GM18868 (cell line): Measurements from ENCODE around the gene PMF1.
A peak's percentile ranks its signal among the peaks of the same experiment; 100 is the strongest.
"Not testable (repeated sequence)": the region's sequence is repeated elsewhere in the genome, so short reads cannot be mapped to it uniquely, and the experiment has no call there.

Experiments used
- ATAC-seq: cut with Tn5 transposase; IDR thresholded peaks from one replicate; pipeline ENCODE4 v1.9.1; 2021; ENCODE audit warnings: mild to moderate bottlenecking, moderate library complexity; ENCODE audit not compliant: unreplicated experiment

Gene PMF1

DNA sequence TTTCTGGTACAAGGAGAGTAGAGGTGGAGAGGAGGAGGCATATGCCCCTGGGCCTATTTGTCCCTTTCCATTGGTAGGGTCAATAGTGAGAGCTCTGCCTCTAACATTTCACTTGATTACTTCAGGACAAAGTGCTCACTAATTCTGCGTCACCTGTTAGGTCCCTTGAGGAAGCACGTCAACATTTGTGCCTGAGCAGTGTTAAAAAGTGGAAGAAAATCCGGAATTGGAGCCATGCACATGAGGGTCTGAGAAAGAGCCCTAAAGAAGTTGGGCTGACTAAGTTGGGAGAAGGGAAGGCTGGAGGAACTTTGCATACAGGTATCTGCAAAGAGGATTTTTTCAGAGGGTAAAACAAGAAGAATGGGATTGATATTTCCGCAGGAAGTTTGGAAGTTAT lies 17.0 kb upstream of the PMF1 start:
- ATAC-seq, result no peak

DNA sequence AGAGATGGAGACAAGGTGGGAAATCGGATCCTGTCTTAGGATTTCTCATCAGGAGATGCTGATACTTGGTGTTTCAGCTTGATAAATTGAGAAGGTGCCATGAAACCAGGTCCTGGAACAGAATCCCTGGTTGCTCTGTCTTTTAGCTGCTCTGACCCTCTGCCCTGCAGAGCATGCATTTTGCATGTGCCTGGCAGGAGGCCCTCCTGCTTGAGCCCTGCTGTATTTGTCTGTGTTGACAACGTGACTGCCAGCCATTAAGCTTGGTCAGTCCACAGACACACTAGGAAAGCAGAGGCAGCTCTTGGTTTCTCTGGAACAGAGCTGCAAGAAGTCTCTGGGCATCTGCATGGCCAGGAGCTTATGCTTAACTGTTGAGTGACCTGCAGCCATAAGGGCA lies 16.4 kb upstream of the PMF1 start:
- ATAC-seq, result no peak

DNA sequence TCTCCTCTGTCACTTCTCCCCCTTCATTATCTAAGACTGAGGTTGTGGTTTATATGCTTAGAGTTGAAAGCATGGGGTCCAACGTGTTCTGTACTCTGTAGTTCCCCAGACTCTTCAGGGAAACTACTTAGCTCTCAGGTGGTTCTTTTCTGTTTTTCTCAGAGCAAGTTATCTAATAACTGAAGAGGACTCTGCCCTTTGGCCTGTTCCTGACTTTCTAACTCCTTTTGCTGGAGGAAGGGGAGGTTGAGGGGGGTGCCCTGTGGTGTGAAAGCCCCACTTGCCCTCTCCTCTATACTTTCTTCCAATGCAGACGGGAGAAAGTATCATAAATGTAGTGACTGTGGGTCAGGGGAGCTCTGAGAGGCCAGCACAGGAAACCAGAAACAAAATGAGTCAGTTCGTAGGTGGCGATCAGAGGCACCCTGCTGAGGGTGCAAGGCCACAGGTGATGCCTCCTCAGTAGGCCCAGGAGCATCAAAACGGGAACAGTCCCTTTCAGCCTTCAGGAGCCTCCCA lies 13.9 kb upstream of the PMF1 start:
- ATAC-seq, result peak; percentile 53

DNA sequence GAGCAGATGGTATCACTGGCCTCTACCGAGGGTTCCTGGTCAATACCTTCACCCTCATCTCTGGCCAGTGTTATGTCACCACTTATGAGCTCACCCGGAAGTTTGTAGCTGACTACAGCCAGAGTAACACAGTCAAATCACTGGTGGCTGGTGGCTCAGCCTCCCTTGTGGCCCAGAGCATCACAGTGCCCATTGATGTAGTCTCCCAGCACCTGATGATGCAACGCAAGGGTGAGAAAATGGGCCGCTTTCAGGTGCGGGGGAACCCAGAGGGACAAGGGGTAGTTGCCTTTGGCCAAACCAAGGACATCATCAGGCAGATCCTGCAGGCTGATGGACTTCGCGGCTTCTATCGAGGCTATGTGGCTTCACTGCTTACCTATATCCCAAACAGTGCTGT lies 12.8 kb upstream of the PMF1 start:
- ATAC-seq, result no peak

DNA sequence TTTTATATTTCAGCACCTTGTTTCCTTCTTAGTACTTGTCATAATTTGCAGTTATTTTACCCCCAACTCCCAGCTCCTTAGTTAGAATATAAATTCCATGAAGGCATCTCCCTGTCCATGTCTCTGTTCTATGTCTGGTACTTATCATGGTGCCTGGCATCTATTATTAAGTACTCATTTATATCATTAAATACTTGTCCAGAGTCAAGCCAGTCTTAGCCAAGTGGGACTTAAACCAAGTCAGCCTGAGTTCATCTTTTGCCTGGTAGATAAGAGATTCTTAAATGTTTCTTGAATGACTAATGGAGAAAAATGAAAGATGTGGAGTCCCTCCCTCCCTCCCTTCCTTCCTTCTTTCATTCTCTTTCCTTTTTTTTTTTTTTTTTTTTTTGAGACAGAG lies 9.5 kb upstream of the PMF1 start:
- ATAC-seq, result no peak

DNA sequence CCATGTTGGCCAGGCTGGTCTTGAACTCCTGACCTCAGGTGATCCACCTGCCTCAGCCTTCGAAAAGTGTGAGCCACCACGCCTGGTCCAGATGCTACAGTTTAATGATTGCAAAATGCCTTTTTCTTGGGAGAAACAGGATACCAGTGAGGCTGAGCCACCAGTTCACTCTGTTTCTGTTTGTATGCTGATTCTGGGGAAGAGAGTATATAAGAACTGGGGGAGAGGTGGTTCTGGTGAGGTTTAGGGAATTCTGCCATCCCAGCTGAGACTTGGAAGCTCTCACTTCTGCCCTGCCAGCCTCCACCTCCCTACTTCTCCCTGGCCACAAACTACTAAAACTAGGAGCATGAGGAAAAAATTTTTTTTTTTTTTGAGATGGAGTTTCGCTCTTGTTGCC lies 8.1 kb upstream of the PMF1 start:
- no peak for ATAC-seq

DNA sequence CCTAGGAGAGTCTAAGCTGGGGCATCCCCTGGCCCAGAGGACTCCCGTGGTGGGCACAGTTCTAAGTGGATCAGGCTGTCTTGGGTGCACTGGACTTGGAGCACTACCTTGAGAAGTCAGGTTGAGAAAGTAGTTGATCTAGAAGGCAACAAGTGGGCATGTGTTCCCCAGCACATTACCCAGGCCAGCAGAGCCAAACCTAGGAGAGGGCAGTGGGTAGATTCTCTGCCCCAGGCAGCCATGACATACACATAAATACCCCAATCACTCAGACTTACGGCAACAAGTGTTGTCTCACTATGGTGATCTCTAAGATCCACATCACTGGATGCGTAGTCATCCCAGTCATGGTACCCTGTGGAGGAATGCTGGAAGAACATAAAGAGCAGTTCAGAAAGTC lies 1.6 kb upstream of the PMF1 start:
- no peak for ATAC-seq

DNA sequence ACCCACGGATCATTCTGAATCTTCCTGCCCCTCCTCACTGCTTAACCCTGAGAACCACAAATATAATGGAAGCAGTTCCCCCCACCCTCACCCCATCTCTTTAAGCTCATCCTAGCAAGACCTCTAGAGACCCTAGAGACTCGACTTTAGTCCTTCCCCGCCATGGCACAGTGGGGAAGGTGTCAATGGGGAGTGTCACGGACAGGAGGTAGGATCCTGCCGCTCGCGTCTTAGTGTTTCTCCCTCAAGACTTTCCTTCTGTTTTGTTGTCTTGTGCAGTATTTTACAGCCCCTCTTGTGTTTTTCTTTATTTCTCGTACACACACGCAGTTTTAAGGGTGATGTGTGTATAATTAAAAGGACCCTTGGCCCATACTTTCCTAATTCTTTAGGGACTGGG lies 677 bp upstream of the PMF1 start:
- ATAC-seq, result no peak

DNA sequence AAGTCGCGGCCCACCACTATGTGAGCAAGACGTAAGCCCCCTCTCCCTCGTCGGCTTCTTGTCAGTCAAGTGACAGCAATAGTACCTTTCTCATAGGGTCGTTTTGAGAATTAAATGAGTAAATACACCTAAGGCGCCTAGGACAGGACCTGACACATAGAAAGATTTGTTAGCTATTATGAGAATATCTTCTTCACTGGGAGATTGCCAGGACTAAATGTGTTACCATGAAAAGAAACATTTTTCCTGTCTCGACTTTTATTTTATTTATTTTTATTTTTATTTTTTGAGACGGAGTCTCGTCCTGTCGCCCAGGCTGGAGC lies 798 bp downstream of the PMF1 start:
- ATAC-seq, result no peak

DNA sequence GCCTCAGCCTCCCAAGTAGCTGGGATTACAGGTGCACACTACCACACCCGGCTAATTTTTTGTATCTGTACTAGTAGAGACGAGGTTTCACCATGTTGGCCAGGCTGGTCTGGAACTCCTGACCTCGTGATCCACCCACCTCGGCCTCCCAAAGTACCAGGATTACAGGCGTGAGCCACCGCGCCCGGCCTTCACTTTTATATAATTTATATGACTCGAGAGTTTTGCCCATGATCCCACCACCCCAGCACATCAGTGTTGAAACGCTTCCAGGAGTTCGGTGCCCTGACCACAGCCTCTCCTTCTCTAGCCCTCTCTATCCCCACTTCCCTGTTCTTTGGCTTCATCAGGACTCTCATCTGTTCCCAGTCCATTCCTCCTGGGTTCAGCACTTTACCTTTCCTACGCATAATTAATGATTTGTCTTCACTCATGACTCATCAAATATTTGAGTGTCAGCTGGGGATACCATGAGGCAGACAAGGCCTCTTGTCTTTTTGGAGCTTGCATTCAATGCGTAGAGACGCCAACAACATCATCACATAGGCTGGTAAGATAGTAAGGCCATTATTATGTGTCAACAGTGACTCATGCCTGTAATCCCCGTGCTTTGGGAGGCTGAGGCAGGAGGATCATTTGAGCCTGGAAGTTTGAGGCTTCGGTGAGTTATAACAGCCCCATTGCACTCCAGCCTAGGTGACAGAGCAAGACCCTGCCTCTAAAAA lies 1.4 kb downstream of the PMF1 start:
- ATAC-seq, result no peak

DNA sequence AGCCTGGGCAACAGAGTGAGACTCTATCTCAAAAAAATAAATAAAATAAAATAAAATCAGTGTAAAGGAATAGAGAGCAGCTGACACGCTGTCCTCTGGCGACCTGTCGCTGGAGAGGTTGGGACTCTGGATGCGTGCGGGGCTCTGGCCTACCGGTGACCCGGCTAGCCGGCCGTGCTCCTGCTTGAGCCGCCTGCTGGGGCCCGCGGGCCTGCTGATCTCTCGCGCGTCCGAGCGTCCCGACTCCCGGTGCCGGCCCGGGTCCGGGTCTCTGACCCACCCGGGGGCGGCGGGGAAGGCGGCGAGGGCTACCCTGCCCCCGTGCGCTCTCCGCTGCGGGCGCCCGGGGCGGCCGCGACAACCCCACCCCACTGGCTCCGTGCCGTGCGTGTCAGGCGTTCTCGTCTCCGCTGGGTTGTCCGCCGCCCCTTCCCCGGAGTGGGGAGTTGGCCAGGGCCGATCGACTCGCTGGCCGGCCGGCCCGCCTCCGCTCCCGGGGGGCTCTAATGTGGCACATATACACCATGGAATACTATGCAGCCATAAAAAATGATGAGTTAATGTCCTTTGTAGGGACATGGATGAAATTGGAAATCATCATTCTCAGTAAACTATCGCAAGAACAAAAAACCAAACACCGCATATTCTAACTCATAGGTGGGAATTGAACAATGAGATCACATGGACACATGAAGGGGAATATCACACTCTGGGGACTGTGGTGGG lies 3.7 kb downstream of the PMF1 start:
- not testable (repeated sequence) for ATAC-seq

DNA sequence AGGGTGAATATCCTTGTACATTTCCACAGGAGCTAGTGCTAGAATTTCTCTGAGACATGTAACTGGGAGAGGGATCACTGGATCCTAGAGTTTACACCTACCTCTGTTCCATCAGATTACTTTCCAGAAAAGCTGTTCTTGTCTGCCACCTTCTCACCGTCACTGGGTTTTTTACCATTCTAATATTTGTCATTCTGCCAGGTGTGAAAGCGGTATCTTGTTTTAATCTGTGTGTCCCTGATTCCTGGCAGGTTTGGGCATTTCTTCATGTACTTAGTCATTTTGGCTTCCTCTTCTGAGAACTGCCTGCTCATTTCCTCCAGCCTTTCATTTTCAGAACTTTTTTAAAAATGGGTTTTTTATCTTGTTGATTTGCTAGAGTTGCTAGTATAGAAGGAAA lies 5.1 kb downstream of the PMF1 start:
- ATAC-seq, result no peak

DNA sequence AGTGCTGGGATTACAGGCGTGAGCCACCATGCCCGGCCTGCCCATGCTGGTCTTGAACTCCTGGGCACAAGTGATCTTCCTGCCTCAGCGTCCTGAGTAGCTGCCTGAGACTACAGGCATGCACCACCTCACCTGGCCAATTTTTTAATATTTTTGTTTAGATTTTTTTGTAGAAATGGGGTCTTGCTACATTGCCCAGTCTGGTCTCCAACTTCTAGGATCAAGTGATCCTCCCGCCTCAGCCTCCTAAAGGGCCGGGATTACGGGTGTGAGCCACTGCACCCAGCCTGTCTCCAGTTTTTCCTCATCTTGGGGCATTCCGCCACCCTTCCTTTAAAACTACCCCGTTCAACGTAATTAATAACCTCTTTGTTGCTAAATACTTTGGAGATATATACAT lies 7.4 kb downstream of the PMF1 start:
- ATAC-seq, result no peak

DNA sequence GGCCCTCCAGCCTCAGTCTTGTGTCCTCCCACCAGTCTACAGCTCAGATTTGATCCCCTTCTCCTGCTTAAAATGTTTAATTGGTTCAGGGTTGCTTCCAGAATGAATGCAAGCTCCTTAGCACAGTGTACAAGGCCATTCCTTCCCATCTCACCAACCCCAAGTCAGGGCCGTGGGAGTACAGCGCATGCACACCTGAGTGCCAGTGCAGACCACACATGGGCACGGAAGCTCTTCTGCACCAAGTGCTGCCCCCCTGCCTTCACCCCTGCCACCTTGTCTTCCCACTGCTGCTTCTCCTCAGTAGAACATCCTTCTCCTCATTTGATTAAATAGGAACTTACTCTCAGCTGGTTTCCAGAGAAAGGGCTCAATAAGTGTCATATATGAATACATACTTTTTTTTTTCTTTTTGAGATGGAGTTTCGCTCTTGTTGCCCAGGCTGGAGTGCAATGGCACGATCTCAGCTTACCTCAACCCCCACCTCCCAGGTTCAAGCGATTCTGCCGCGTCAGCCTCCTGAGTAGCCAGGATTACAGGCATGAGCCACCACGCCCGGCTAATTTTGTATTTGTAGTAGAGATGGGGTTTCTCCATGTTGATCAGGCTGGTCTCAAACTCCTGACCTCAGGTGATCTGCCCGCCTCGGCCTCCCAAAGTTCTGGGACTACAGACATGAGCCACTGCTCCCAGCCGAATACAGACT lies 9.3 kb downstream of the PMF1 start:
- ATAC-seq, result no peak

DNA sequence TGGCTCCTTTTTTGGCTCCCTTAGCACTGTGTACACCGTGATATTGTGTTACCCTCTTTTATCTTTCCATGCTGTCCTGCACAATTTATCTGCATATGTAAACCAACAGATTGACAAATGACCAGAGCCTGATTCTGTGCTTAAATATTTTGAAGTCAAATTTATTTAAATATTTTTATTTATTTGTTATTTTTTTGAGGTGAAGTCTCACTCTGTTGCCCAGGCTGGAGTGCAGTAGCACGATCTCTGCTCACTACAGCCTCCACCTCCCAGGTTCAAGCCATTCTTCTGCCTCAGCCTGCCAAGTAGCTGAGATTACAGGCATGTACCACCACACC lies 12.8 kb downstream of the PMF1 start:
- no peak for ATAC-seq

DNA sequence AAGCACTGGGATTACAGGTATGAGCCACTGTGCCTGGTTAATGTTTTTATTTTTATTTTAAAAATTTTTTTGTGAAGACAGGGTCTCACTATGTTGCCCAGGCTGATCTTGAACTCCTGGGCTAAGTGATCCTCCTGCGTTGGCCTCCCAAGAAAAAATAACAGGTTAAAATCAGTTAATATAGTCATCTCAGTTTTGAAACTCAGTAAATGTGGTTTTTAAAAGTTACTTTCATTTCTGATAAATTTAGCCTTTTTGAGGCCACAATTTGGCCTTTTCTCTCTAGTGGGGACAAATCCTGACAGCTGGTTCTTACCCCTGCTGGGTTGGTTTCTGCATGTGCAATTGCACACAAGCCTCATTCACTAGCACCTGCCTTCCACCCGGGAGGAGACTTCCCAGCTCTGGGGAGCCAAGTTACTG lies 13.3 kb downstream of the PMF1 start:
- peak; percentile 65 for ATAC-seq

DNA sequence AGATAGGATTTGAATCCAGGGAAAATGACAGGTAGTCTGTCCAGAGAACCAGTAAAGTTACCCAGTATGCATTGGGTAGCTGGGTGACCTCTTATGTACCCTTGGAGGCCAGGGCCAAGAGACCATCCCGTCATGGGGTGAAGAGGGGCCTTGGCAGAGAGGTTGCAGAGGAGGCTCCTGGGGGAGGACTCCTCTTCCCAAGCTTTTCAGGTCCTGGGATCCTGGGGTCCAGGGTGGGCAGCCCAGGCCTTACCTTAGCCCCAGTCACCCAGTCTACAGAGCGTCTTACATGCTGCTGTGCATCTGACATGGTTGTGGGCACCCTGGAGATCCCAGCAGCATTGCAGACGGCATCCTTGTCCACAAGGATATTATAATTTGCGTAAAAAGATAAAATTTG lies 14.0 kb downstream of the PMF1 start:
- ATAC-seq, result peak; percentile 7

DNA sequence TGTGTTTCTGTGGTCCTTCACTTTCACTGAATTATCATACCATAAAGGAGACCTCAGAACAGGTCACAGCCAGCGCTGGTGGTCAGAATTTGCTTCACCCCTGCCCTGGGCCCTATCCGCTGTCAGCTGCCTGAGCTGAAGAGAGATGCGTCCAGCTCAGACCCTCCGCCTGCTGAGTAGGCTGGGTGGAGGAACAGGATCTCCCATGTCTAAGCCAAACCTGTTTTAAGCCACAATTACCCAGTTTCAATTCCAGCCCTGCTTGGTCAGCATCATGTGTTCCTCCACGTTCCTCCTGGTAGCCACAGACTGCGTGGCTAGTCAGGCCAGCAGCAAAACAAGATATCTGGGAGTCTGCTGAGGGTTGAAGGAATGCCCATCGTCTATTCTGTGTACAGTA lies 15.7 kb downstream of the PMF1 start:
- ATAC-seq, result no peak

DNA sequence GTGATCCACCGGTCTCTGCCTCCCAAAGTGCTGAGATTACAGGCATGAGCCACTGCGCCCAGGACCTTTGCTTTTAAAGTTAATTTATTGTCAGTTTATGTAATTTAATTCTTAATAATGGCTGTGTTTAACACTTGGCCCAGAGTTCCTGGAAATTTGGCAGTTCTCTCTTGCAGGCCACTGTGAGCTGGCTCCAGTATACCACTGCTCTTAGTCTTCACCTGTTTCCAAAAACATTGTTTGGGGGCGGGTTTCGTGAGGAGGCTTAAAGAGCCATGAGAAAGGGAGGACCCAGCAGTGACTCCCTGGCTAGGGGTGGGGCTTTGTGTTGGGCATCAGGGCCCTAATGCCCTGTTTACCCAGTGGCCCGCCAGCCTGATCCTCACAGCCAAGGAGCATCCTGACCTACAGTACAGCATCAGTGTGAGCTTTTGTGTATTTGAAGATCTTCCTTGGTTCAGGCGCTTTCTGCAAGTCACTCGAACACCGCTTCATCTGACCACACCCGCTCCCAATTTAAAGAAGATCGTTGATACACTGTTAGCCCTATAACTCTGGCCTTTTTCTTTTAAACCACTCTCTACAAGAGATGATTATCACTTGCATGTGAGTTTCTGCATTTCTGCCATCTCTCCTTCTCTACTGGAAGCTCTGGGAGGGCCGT lies 17.1 kb downstream of the PMF1 start:
- ATAC-seq, result no peak

DNA sequence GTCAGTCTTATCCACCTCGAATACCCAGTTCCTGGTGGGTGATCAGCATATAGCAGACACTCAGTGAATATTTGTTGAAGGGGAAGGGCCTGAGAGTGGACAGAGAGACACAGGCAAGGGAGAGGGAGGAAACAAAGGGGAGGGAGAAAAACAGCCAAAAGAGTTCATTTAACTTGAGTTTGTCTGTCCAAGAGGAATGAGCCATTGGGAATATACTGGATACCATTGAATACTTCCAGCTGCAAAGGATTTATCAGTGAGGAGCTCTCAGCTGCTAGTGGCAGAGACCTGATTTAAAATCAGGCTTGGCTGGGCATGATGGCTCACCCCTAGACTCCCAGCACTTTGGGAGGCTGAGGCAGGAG lies 17.6 kb downstream of the PMF1 start:
- no peak for ATAC-seq

DNA sequence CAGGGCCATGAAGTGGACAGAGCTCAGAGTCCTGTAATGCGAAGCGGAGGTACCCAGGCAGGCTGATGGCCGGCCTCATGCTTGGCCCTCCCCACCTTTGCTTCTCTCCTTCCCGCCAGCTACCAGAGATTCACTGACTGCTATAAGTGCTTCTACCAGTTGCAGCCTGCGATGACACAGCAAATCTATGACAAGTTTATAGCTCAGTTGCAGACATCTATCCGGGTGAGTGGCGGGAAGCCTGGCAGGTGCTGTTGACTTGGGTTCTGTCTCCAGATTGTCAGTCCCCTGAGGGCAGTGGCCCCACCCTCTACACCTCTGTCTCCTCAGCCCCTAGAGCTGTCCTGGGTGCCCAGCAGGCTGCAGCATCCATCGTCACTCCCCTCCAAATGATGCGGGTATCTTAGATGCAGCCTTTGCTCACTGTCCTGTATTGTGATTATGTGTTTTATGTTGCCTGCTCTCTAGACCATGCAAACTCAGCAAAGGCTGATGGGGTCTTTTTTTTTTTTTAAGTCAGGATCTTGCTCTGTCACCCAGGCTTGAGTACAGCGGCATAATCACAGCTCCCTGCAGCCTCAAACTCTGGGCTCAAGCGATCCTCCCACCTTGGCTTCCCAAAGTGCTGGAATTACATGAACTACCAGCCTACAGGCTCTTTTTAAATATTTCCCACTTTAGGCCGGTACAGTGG lies 19.5 kb downstream of the PMF1 start:
- no peak for ATAC-seq
